Tibial nerve (tissue), 4 donors: ENCODE results near the gene SRGAP3. TPM values are rescaled to one million over a fixed set of nuclear protein-coding genes. Genes with fewer than 3 reads are reported as not detected.

ENCODE experiments used
- DNase-seq, 2 donors: peaks; one replicate each; pipeline ENCODE4 v3.0.0-alpha.2; 2019; ENCODE audit warnings: low spot score in 2 of 2
- H3K27ac ChIP-seq, 4 donors: fragments of 200-600 bp; sonication (generic) in 3 of 4; one replicate each; pipeline ENCODE4 v1.5.1; 2017 to 2019; ENCODE audit warnings: mild to moderate bottlenecking in 1 of 4
- H3K27me3 ChIP-seq, 2 donors: fragments of 200-600 bp; sonication (generic) in 1 of 2; one replicate each; pipeline versions ENCODE4 v1.5.1 to v1.6.0; 2017 to 2019
- H3K36me3 ChIP-seq, 3 donors: fragments of 200-600 bp; sonication (generic); one replicate each; pipeline ENCODE4 v1.5.1; 2018 to 2019
- H3K4me1 ChIP-seq, 4 donors: fragments of 200-600 bp; sonication (generic) in 3 of 4; one replicate each; pipeline ENCODE4 v1.5.1; 2017 to 2019
- H3K4me3 ChIP-seq, 4 donors: fragments of 200-600 bp; sonication (generic) in 3 of 4; one replicate each; pipeline ENCODE4 v1.5.1; 2017 to 2019; ENCODE audit warnings: mild to moderate bottlenecking in 1 of 4, moderate library complexity in 1 of 4
- H3K9me3 ChIP-seq, 4 donors: fragments of 200-600 bp; sonication (generic) in 3 of 4; one replicate each; pipeline ENCODE4 v1.5.1; 2017 to 2019
- EP300 ChIP-seq, 2 donors: sonication (generic); formaldehyde crosslinking; IDR thresholded peaks; one replicate each; pipeline ENCODE4 v1.6.1; 2017; ENCODE audit warnings: antibody characterized with exemption in 2 of 2, mild to moderate bottlenecking in 1 of 2
- POLR2A ChIP-seq, 2 donors: fragments of 450-650 bp; IDR thresholded peaks; one replicate each; pipeline ENCODE4 v1.6.1; 2017; ENCODE audit warnings: antibody characterized with exemption in 2 of 2, mild to moderate bottlenecking in 2 of 2, moderate library complexity in 2 of 2
- WGBS, 2 donors: methylation state at CpG; one replicate each; pipeline ENCODE4 v1.1.5; 2018; 5-methylcytosine and 5-hydroxymethylcytosine counted together
- total RNA-seq, 4 donors: library from RNA; depleted of rRNA; stranded (reverse); fragments of >200 nt; gene quantifications; one replicate each; pipeline ENCODE4 v1.1.0, GENCODE V29; 2016
- TF ChIP-seq, protein P1 (sequence below), 5 experiments: fragments of 200-600 bp in 3 of 5; fragments of 450-650 bp in 2 of 5; sonication (generic) in 3 of 5; IDR thresholded peaks; one replicate each; pipeline ENCODE4 v1.5.1; 2016 to 2019; ENCODE audit warnings: antibody characterized with exemption in 5 of 5, mild to moderate bottlenecking in 3 of 5, moderate library complexity in 2 of 5

SRGAP3 gene
- total RNA-seq, 4 donors from 2014 or later: 11.7 to 18.0 (median 15.1) TPM

DNA sequence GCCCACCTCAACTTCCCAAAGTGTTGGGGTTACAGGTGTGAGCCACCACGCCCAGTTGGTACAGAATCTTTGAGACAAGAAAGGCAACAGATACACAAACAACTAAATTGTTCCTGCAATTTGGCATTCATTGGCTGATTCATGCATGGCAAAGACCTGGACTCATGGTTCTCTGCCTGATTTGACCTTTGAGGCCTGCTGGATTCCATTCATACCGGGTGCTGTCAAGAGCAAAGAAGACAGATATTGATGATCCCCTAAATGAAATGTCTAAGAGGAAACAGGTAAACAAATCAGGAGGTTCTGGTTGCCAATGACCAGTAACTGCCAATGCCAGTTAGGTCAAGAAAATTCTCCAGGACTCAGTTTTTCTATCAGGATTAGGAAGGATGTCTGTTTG is 242.2 kb downstream of the SRGAP3 start:
- H3K9me3 ChIP-seq: no peaks in the 10 kb centered on the region
- H3K4me1 ChIP-seq: no peaks in the 10 kb centered on the region
- H3K27me3 ChIP-seq: no peaks in the 10 kb centered on the region
- DNase-seq: no peak
- peaks cover 0 to 40% (median 0%) of the 10 kb centered on the region in 3 donors for H3K36me3 ChIP-seq
- no peak overlapping the region for H3K4me3 ChIP-seq
- H3K27ac ChIP-seq: no peak overlapping the region
- no peak for TF ChIP-seq EP300 (IDR thresholded peaks at IDR 0.05)
- no peak for TF ChIP-seq POLR2A (IDR thresholded peaks at IDR 0.05)
- TF ChIP-seq, protein P1, sequence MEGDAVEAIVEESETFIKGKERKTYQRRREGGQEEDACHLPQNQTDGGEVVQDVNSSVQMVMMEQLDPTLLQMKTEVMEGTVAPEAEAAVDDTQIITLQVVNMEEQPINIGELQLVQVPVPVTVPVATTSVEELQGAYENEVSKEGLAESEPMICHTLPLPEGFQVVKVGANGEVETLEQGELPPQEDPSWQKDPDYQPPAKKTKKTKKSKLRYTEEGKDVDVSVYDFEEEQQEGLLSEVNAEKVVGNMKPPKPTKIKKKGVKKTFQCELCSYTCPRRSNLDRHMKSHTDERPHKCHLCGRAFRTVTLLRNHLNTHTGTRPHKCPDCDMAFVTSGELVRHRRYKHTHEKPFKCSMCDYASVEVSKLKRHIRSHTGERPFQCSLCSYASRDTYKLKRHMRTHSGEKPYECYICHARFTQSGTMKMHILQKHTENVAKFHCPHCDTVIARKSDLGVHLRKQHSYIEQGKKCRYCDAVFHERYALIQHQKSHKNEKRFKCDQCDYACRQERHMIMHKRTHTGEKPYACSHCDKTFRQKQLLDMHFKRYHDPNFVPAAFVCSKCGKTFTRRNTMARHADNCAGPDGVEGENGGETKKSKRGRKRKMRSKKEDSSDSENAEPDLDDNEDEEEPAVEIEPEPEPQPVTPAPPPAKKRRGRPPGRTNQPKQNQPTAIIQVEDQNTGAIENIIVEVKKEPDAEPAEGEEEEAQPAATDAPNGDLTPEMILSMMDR (IDR thresholded peaks at IDR 0.05): no peak
- WGBS, 2 donors: 87 to 88% methylated on average over 2 of the region's 2 CpGs

DNA sequence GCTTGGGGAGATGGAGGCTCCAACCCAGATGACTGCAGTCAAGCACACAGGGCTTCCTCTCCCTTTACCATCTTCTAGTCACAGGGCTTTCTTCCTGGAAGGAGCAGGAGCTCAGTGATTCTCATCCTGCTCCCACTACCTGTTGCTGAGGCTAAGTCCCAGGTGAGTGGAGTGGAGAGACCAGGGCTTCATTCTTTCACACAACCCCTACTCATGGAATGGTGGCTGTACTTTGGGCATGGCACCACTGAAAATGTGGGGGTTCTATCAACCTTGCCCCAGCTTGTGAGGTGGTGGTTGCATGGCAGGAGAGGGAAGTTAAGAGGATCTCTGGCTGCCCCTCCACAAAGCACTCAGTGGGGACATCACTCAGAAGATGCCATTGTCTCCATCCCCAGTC is 249.4 kb downstream of the SRGAP3 start:
- TF ChIP-seq POLR2A (IDR thresholded peaks at IDR 0.05): no peak
- no peak for TF ChIP-seq EP300 (IDR thresholded peaks at IDR 0.05)
- TF ChIP-seq, protein P1 (IDR thresholded peaks at IDR 0.05): no peak
- H3K9me3 ChIP-seq: no peaks in the 10 kb centered on the region
- DNase-seq: no peak
- H3K27ac ChIP-seq: no peak overlapping the region
- H3K4me3 ChIP-seq: no peak overlapping the region
- H3K4me1 ChIP-seq: peaks cover 0 to 12% (median 2%) of the 10 kb centered on the region in 4 donors
- no peaks in the 10 kb centered on the region for H3K27me3 ChIP-seq
- no peaks in the 10 kb centered on the region for H3K36me3 ChIP-seq

DNA sequence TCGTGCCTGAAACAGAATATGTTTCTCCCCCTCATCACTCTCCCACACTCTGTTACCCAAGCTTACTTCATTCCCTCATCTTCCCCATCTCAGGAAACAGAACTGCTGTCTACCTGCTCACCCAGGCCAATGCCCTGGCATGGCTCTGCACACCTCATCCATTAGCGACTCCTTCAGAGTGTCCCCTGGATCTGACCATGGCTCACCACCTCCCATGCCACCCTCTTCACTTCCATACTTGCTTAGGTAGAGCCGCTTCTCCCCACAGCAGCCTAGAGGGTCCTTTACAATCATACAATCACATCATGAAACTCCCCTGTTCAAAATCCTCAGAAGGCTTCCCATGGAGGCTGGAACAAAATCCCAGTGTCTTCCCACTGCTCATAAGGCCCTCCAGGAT is 252.3 kb downstream of the SRGAP3 start:
- Histone ChIP-seq H3K4me1 (peaks cover 0 to 12% (median 2%) of the 10 kb centered on the region in 4 donors), H3K4me3 (no peak overlapping the region), H3K9me3 (no peaks in the 10 kb centered on the region), H3K27ac (peak overlapping the region in 1 of 4 donors; percentile 22), H3K27me3 (no peaks in the 10 kb centered on the region), H3K36me3 (peaks cover 0 to 18% (median 0%) of the 10 kb centered on the region in 3 donors)
- TF ChIP-seq, protein P1 (IDR thresholded peaks at IDR 0.05): no peak
- no peak for DNase-seq
- WGBS, 2 donors: 65 to 66% methylated on average over 3 of the region's 3 CpGs

DNA sequence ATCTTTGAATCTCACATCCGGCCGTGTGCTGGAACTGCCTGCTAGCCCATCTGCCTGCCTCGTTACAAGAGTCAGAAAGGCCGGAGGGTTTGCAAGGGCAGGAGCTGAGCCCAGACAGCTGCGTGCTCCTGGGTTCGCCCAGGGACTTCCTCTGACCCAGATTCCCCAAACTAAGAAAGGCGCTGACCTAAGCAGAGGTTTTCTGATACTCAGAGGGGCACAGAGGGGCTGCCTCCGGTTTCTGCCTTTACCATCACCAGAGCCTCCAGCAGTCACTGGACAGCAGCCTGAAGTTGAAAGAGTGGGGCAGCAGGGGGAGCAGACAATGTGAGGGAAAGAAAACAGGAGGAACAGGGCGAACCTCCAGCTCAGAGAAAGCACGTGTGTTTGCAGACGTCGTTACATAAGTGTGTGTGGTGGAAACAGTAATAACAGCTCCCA is 252.7 kb downstream of the SRGAP3 start:
- Histone ChIP-seq H3K4me3 (no peak overlapping the region), H3K27ac (peak overlapping the region in 1 of 4 donors; percentile 38)
- TF ChIP-seq POLR2A (IDR thresholded peaks at IDR 0.05): no peak
- TF ChIP-seq, protein P1 (IDR thresholded peaks at IDR 0.05): peak in 4 of 5 experiments; percentile 8 to 51 (median 24)
- TF ChIP-seq EP300 (IDR thresholded peaks at IDR 0.05): peak in 1 of 2 donors; percentile 28

DNA sequence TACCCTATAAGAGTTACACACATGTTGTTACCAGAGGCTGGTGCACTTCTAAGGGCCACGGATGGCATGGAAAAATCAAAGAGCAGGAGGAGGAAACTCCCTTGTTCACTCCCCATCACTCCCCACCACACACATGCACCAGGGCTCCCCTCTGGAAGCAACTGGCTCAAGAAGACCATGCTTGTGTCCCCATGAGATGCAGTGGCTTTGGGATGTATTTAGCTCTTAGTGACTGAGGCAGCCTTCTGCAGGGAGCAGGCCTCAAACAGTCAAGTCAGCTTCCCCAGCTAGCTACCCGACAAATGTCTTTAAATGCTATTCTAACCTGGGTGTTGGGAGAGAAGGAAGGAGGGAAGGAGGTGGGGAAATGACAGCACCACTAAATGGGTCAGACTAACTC is 253.2 kb downstream of the SRGAP3 start:
- 81 to 84% methylated on average over 2 of the region's 2 CpGs for WGBS, 2 donors
- Histone ChIP-seq H3K9me3 (no peaks in the 10 kb centered on the region), H3K36me3 (peaks cover 0 to 18% (median 0%) of the 10 kb centered on the region in 3 donors), H3K27me3 (no peaks in the 10 kb centered on the region), H3K27ac (no peak overlapping the region), H3K4me3 (no peak overlapping the region), H3K4me1 (peaks cover 0 to 12% (median 2%) of the 10 kb centered on the region in 4 donors)
- DNase-seq: no peak
- TF ChIP-seq EP300 (IDR thresholded peaks at IDR 0.05) (no peak), POLR2A (IDR thresholded peaks at IDR 0.05) (no peak)
- TF ChIP-seq, protein P1 (IDR thresholded peaks at IDR 0.05): no peak

More for the DNA sequence above, 252.7 kb downstream of the SRGAP3 start:
- 24 to 30% methylated on average over 12 of the region's 12 CpGs for WGBS, 2 donors
- Histone ChIP-seq H3K9me3 (no peaks in the 10 kb centered on the region), H3K4me1 (peaks cover 0 to 12% (median 2%) of the 10 kb centered on the region in 4 donors), H3K36me3 (peaks cover 0 to 18% (median 0%) of the 10 kb centered on the region in 3 donors), H3K27me3 (no peaks in the 10 kb centered on the region)
- peak; percentile 41 to 60 for DNase-seq
